IMR-90 (cell line): Measurements from ENCODE around the gene RAP2C. TPM values are rescaled to one million over a fixed set of nuclear protein-coding genes. Genes with fewer than 3 reads are reported as not detected.

Experiments used
- ATAC-seq: fragments of 200-7000 bp; cut with Tn5 transposase; 2 replicates; pipeline ENCODE4 v1.9.1; 2020; ENCODE audit warnings: low read depth, mild to moderate bottlenecking, moderate library complexity
- BruUV-seq: library from RNA; stranded (reverse); fragments of 400-500 nt; replicated peaks from 2 replicates; lab custom pipeline; 2021; lab: Mats Ljungman, UMichigan
- CTCF ChIA-PET: fragments of 300-600 bp; formaldehyde crosslinking; extraction: SDS; loops from one replicate; lab custom pipeline; 2021; ENCODE audit warnings: antibody characterized with exemption; lab: Yijun Ruan, JAX
- POLR2A ChIA-PET: fragments of 300-600 bp; sonication (Branson Sonifier 250); formaldehyde crosslinking; loops from one replicate; lab custom pipeline; 2022; ENCODE audit warnings: antibody characterized with exemption; ENCODE audit not compliant: unreplicated experiment; lab: Charles Lee
- DNase-seq: peaks from one replicate; pipeline ENCODE4 v3.0.0; 2013
- H2AFZ ChIP-seq: replicated peaks from 2 replicates; pipeline ENCODE3; 2013; ENCODE audit warnings: low read length, mild to moderate bottlenecking; ENCODE audit not compliant: poor library complexity
- H2AK5ac ChIP-seq: 2 replicates; pipeline ENCODE4 v1.6.1; 2013; ENCODE audit warnings: low read depth, low read length, inconsistent platforms
- H2AK9ac ChIP-seq: replicated peaks from 2 replicates; pipeline ENCODE3; 2013; ENCODE audit warnings: mild to moderate bottlenecking, low read depth, low read length, moderate library complexity; ENCODE audit not compliant: poor library complexity
- H2BK120ac ChIP-seq: 2 replicates; pipeline ENCODE4 v1.6.1; 2013; ENCODE audit warnings: low read depth, low read length, inconsistent platforms
- H2BK15ac ChIP-seq: 3 replicates; pipeline ENCODE4 v1.6.1; 2013; ENCODE audit warnings: low read depth, low read length, inconsistent platforms
- H2BK20ac ChIP-seq: 2 replicates; pipeline ENCODE4 v1.6.1; 2013; ENCODE audit warnings: low read depth, mild to moderate bottlenecking, inconsistent platforms, low read length, moderate library complexity
- H2BK5ac ChIP-seq: 2 replicates; pipeline ENCODE4 v1.6.1; 2013; ENCODE audit warnings: mild to moderate bottlenecking, low read depth, low read length, inconsistent platforms; ENCODE audit not compliant: poor library complexity, severe bottlenecking
- H3K14ac ChIP-seq: replicated peaks from 2 replicates; pipeline ENCODE4 v1.6.1; 2013; ENCODE audit warnings: low read depth, low read length, inconsistent platforms
- H3K18ac ChIP-seq: 2 replicates; pipeline ENCODE4 v1.6.1; 2013; ENCODE audit warnings: low read depth, low read length, control low read depth
- H3K23ac ChIP-seq: 2 replicates; pipeline ENCODE4 v1.6.1; 2013; ENCODE audit warnings: low read depth, low read length, inconsistent platforms
- H3K27ac ChIP-seq: 2 replicates; pipeline ENCODE4 v1.5.1; 2013; ENCODE audit warnings: mild to moderate bottlenecking, control low read depth, low read length; ENCODE audit not compliant: insufficient read depth
- H3K27me3 ChIP-seq: 2 replicates; pipeline ENCODE4 v1.6.1; 2013; ENCODE audit warnings: low read length; ENCODE audit not compliant: control insufficient read depth, insufficient read depth
- H3K36me3 ChIP-seq: 2 replicates; pipeline ENCODE4 v1.6.1; 2013; ENCODE audit warnings: low read length, mixed read lengths; ENCODE audit not compliant: control insufficient read depth, insufficient read depth
- H3K4ac ChIP-seq: 2 replicates; pipeline ENCODE4 v1.6.1; 2013; ENCODE audit warnings: low read depth, low read length, inconsistent platforms
- H3K4me1 ChIP-seq: 2 replicates; pipeline ENCODE4 v1.6.1; 2013; ENCODE audit warnings: low read length, mixed read lengths; ENCODE audit not compliant: control insufficient read depth, insufficient read depth
- H3K4me2 ChIP-seq: 2 replicates; pipeline ENCODE4 v1.6.1; 2013; ENCODE audit warnings: low read depth, mild to moderate bottlenecking, control low read depth, low read length, moderate library complexity
- H3K4me3 ChIP-seq: 2 replicates; pipeline ENCODE4 v1.5.1; 2013; ENCODE audit warnings: low read depth, mild to moderate bottlenecking, control low read depth, low read length, moderate library complexity; ENCODE audit not compliant: insufficient read depth
- H3K56ac ChIP-seq: 2 replicates; pipeline ENCODE4 v1.6.1; 2013; ENCODE audit warnings: low read length, inconsistent platforms; ENCODE audit not compliant: insufficient read depth; ENCODE audit errors: extremely low read depth
- H3K79me1 ChIP-seq, 2 experiments: 2 replicates each; pipeline ENCODE4 v1.6.1; 2013; ENCODE audit warnings: low read length in 2 of 2, inconsistent platforms in 1 of 2, low read depth in 1 of 2
- H3K9ac ChIP-seq: 2 replicates; pipeline ENCODE4 v1.6.1; 2013; ENCODE audit warnings: low read depth, low read length, control low read depth
- H3K9me1 ChIP-seq: 2 replicates; pipeline ENCODE4 v1.6.1; 2013; ENCODE audit warnings: low read length, inconsistent platforms; ENCODE audit not compliant: insufficient read depth
- H3K9me3 ChIP-seq: 2 replicates; pipeline ENCODE4 v1.6.1; 2013; ENCODE audit warnings: low read length; ENCODE audit not compliant: control insufficient read depth, insufficient read depth
- H4K20me1 ChIP-seq: 2 replicates; pipeline ENCODE4 v1.6.1; 2013; ENCODE audit warnings: low read length, inconsistent platforms; ENCODE audit not compliant: insufficient read depth
- H4K5ac ChIP-seq: 2 replicates; pipeline ENCODE4 v1.6.1; 2013; ENCODE audit warnings: mild to moderate bottlenecking, low read depth, low read length, control low read depth
- H4K8ac ChIP-seq, 2 experiments: 2 replicates each; pipeline ENCODE4 v1.6.1; 2013; ENCODE audit warnings: low read depth in 2 of 2, low read length in 2 of 2, control low read depth in 1 of 2, inconsistent platforms in 1 of 2
- H4K91ac ChIP-seq: 2 replicates; pipeline ENCODE4 v1.6.1; 2013; ENCODE audit warnings: low read depth, low read length, inconsistent platforms; ENCODE audit not compliant: insufficient read depth
- FOS ChIP-seq: fragments of 150-350 bp; IDR thresholded peaks from 2 replicates; pipeline ENCODE4 v1.6.1; 2016; ENCODE audit warnings: low read depth, low read length
- MXI1 ChIP-seq: IDR thresholded peaks from 2 replicates; pipeline ENCODE4 v1.6.1; 2012; ENCODE audit warnings: low read depth, mild to moderate bottlenecking, low read length, moderate library complexity, borderline replicate concordance
- RFX5 ChIP-seq: IDR thresholded peaks from 2 replicates; pipeline ENCODE4 v1.8.0; 2012; ENCODE audit warnings: low read depth, mild to moderate bottlenecking, low read length, moderate library complexity
- SMC3 ChIP-seq: fragments of 150-350 bp; IDR thresholded peaks from 2 replicates; pipeline ENCODE4 v1.6.1; 2016; ENCODE audit warnings: low read depth, mild to moderate bottlenecking, antibody characterized with exemption, low read length, moderate library complexity
- WGBS, 2 experiments: methylation state at CpG; one replicate each; pipeline versions ENCODE4 v1.1.5 to v1.1.7; 2013; ENCODE audit warnings: missing lambda C conversion rate in 2 of 2; ENCODE audit not compliant: insufficient read length in 1 of 2; ENCODE audit errors: extremely low coverage in 2 of 2; 5-methylcytosine and 5-hydroxymethylcytosine counted together
- dilution Hi-C: fragments of 300-500 bp; cut with HindIII; formaldehyde crosslinking; loops from one replicate; pipeline ENCODE4 v1.14.3; 2018; ENCODE audit warnings: low sequenced_read_pairs; ENCODE audit not compliant: unreplicated experiment
- in situ Hi-C: fragments of 300-500 bp; cut with MboI; formaldehyde crosslinking; loops from 3 replicates; pipeline ENCODE4 v1.14.3; 2019; ENCODE audit warnings: low sequenced_read_pairs, inconsistent platforms, mixed read lengths
- intact Hi-C: fragments of 100-400 bp; cut with micrococcal nuclease; formaldehyde crosslinking; loops from 2 replicates; pipeline ENCODE4 v1.10.0; 2022
- polyA plus RNA-seq, 3 experiments: library from polyadenylated mRNA; depleted of rRNA; stranded (reverse); fragments of >200 nt; gene quantifications; 2 replicates each; pipeline ENCODE4 v1.2.3, GENCODE V29; 2012; ENCODE audit warnings: low replicate concordance in 1 of 3
- total RNA-seq: library from RNA; depleted of rRNA; stranded (reverse); fragments of >200 nt; gene quantifications from 2 replicates; pipeline ENCODE4 v1.2.3, GENCODE V29; 2012

Gene RAP2C
- total and polyA plus RNA-seq, 2 of the 4 experiments (the other 2 are of a cell fraction): 7.6 to 24.9 TPM

DNA sequence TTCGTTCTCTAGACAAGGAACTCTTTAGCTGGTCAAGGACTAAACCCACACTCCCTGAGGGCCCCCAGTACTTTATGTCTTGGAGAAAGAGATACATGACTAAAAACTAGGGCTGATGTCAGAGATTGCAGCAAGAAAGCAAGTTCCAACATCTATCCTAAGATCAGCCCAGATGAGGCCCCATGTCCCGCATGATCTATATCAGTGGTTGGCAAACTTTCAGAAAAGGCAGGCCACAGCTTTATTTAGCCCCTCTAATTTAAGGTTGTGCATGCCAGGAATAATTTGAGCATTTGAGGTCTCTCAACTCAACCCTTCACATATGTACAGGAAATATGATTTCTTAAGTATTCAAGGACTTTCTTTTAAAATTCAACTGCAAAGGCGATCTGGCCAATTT lies 47.4 kb downstream of the RAP2C start:
- H3K27ac ChIP-seq: no peak overlapping the region
- no CpG with 5 or more reads among the region's 3 CpGs for WGBS, 2 experiments
- in situ Hi-C loops: no loop called here

More for the DNA sequence above, 47.4 kb downstream of the RAP2C start:
- H3K9me3 ChIP-seq: no peaks in the 10 kb centered on the region
- H2BK20ac ChIP-seq: no peak overlapping the region
- H2BK15ac ChIP-seq: no peak overlapping the region
- H3K9me1 ChIP-seq: no peaks in the 10 kb centered on the region
- ChIA-PET POLR2A (no interaction called here), CTCF (no interaction called here)
- no peak overlapping the region for H2AK5ac ChIP-seq
- no peak overlapping the region for H2AK9ac ChIP-seq
- H2AFZ ChIP-seq: no peak overlapping the region
- peaks cover 7% of the 10 kb centered on the region for H3K27me3 ChIP-seq
- dilution Hi-C loops (no loop called here), intact Hi-C loops (no loop called here)
- H3K4me2 ChIP-seq: no peak overlapping the region
- no peak overlapping the region for H4K91ac ChIP-seq
- H3K4ac ChIP-seq: no peak overlapping the region
- H4K5ac ChIP-seq: no peak overlapping the region
- H2BK120ac ChIP-seq: no peak overlapping the region
- no peaks in the 10 kb centered on the region for H3K36me3 ChIP-seq
- DNase-seq: no peak
- no peak for TF ChIP-seq SMC3
- no peak for TF ChIP-seq RFX5
- no peak for TF ChIP-seq FOS
- TF ChIP-seq MXI1: no peak
- no peak overlapping the region for H3K23ac ChIP-seq
- no peak overlapping the region for H3K56ac ChIP-seq
- no peak overlapping the region for H3K14ac ChIP-seq
- ATAC-seq: no peak
- no peaks in the 10 kb centered on the region for H4K20me1 ChIP-seq
- no peak overlapping the region for H3K4me3 ChIP-seq
- no peak overlapping the region for H3K18ac ChIP-seq
- no peaks in the 10 kb centered on the region for H3K79me1 ChIP-seq
- H3K9ac ChIP-seq: no peak overlapping the region
- no peak overlapping the region for H4K8ac ChIP-seq
- no TSS peak for BruUV-seq
- no peak overlapping the region for H2BK5ac ChIP-seq
- H3K4me1 ChIP-seq: no peaks in the 10 kb centered on the region
